ENCODE measurements around the gene CBFA2T2.
"Not testable (repeated sequence)": the region's sequence is repeated elsewhere in the genome, so short reads cannot be mapped to it uniquely, and the experiment has no call there.

Gene CBFA2T2

GRCh38 chr20:33589059-33589458, 99.2 kb downstream of the CBFA2T2 start:
- in situ Hi-C loops (cut with HindIII; ENCODE audit: low pct_ligation_motif_present, low sequenced_read_pairs) = no loop called here
- Histone ChIP-seq H3K4me3 (ENCODE audit: low read depth, low read length) (no peak overlapping the region), H3K27me3 (replicated peaks) (no peaks in the 10 kb centered on the region), H3K27ac (no peak overlapping the region), H3K36me3 (replicated peaks) (no peaks in the 10 kb centered on the region)
- TF ChIP-seq, protein P1, sequence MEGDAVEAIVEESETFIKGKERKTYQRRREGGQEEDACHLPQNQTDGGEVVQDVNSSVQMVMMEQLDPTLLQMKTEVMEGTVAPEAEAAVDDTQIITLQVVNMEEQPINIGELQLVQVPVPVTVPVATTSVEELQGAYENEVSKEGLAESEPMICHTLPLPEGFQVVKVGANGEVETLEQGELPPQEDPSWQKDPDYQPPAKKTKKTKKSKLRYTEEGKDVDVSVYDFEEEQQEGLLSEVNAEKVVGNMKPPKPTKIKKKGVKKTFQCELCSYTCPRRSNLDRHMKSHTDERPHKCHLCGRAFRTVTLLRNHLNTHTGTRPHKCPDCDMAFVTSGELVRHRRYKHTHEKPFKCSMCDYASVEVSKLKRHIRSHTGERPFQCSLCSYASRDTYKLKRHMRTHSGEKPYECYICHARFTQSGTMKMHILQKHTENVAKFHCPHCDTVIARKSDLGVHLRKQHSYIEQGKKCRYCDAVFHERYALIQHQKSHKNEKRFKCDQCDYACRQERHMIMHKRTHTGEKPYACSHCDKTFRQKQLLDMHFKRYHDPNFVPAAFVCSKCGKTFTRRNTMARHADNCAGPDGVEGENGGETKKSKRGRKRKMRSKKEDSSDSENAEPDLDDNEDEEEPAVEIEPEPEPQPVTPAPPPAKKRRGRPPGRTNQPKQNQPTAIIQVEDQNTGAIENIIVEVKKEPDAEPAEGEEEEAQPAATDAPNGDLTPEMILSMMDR (IDR thresholded peaks at IDR 0.05; ENCODE audit: low read depth, low read length, missing control alignments) = no peak
- DNase-seq = no peak

- DNase-seq; H3K4me3 ChIP-seq (ENCODE audit: low read depth, low read length); H3K36me3 ChIP-seq (replicated peaks); H3K27ac ChIP-seq; H3K27me3 ChIP-seq (replicated peaks); in situ Hi-C loops (cut with HindIII; ENCODE audit: low pct_ligation_motif_present, low sequenced_read_pairs): not testable (repeated sequence)
These were observed 102.0 kb downstream of the CBFA2T2 start for GRCh38 chr20:33591901-33592300.

DNA sequence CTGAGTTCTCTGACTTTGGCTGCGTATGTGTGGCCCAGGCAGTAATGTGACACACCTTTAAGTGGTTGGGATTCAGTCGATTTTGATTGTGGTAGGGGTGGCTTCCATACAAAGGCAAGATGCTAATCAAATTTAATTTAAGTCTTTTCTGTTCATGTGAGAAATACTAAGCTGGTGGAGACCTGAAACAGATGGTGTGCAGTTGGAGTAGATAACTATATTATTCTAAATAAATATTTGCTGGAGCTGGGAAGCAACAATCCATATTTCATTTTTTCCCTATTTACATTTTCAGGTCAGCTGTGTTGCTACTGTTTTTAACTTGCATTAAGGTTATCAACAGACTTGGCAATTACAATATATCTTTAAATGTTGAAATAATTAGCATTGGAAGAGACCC, 104.8 kb downstream of the CBFA2T2 start:
- in situ Hi-C loops (cut with HindIII; ENCODE audit: low pct_ligation_motif_present, low sequenced_read_pairs) = no loop called here
- no peak for DNase-seq
- TF ChIP-seq, protein P1 (IDR thresholded peaks at IDR 0.05; ENCODE audit: low read depth, low read length, missing control alignments) = no peak
- Histone ChIP-seq H3K4me3 (ENCODE audit: low read depth, low read length) (no peak overlapping the region), H3K27ac (no peak overlapping the region), H3K27me3 (replicated peaks) (no peaks in the 10 kb centered on the region), H3K36me3 (replicated peaks) (no peaks in the 10 kb centered on the region)

- Histone ChIP-seq H3K27ac (no peak overlapping the region), H3K36me3 (replicated peaks) (no peaks in the 10 kb centered on the region), H3K4me3 (ENCODE audit: low read depth, low read length) (no peak overlapping the region), H3K27me3 (replicated peaks) (no peaks in the 10 kb centered on the region)
- in situ Hi-C loops (cut with HindIII; ENCODE audit: low pct_ligation_motif_present, low sequenced_read_pairs) = no loop called here
- no peak for DNase-seq
- TF ChIP-seq, protein P1 (IDR thresholded peaks at IDR 0.05; ENCODE audit: low read depth, low read length, missing control alignments) = no peak
These were observed 110.5 kb downstream of the CBFA2T2 start for GRCh38 chr20:33600414-33600813.

- no peaks in the 10 kb centered on the region for H3K27me3 ChIP-seq (replicated peaks)
- no peak overlapping the region for H3K27ac ChIP-seq
- TF ChIP-seq, protein P1 (IDR thresholded peaks at IDR 0.05; ENCODE audit: low read depth, low read length, missing control alignments) = no peak
- no peaks in the 10 kb centered on the region for H3K36me3 ChIP-seq (replicated peaks)
- in situ Hi-C loops (cut with HindIII; ENCODE audit: low pct_ligation_motif_present, low sequenced_read_pairs) = no loop called here
- H3K4me3 ChIP-seq (ENCODE audit: low read depth, low read length) = no peak overlapping the region
- DNase-seq = no peak
These were observed 111.1 kb downstream of the CBFA2T2 start for GRCh38 chr20:33600981-33601380.

- TF ChIP-seq, protein P1 (IDR thresholded peaks at IDR 0.05; ENCODE audit: low read depth, low read length, missing control alignments) = no peak
- H3K27ac ChIP-seq = no peak overlapping the region
- H3K36me3 ChIP-seq (replicated peaks) = no peaks in the 10 kb centered on the region
- H3K27me3 ChIP-seq (replicated peaks) = no peaks in the 10 kb centered on the region
- no peak for DNase-seq
- in situ Hi-C loops (cut with HindIII; ENCODE audit: low pct_ligation_motif_present, low sequenced_read_pairs) = no loop called here
- no peak overlapping the region for H3K4me3 ChIP-seq (ENCODE audit: low read depth, low read length)
These were observed 112.0 kb downstream of the CBFA2T2 start for GRCh38 chr20:33601861-33602260.
